Dermis blood vessel endothelial cell (primary cell): Measurements from ENCODE around the gene ZFAND2A. TPM values are rescaled to one million over a fixed set of nuclear protein-coding genes. Genes with fewer than 3 reads are reported as not detected.
A peak's percentile ranks its signal among the peaks of the same experiment; 100 is the strongest.
"Not testable (repeated sequence)": the region's sequence is repeated elsewhere in the genome, so short reads cannot be mapped to it uniquely, and the experiment has no call there.

Experiments used
- DNase-seq: peaks from one replicate; pipeline ENCODE4 v3.0.0; 2010
- total RNA-seq: library from RNA; depleted of rRNA; stranded (reverse); fragments of >200 nt; gene quantifications from 2 replicates; pipeline ENCODE4 v1.2.3, GENCODE V29; 2014

ZFAND2A gene
- total RNA-seq, 1 donor from 2014 or later, result 27.7 TPM

DNA sequence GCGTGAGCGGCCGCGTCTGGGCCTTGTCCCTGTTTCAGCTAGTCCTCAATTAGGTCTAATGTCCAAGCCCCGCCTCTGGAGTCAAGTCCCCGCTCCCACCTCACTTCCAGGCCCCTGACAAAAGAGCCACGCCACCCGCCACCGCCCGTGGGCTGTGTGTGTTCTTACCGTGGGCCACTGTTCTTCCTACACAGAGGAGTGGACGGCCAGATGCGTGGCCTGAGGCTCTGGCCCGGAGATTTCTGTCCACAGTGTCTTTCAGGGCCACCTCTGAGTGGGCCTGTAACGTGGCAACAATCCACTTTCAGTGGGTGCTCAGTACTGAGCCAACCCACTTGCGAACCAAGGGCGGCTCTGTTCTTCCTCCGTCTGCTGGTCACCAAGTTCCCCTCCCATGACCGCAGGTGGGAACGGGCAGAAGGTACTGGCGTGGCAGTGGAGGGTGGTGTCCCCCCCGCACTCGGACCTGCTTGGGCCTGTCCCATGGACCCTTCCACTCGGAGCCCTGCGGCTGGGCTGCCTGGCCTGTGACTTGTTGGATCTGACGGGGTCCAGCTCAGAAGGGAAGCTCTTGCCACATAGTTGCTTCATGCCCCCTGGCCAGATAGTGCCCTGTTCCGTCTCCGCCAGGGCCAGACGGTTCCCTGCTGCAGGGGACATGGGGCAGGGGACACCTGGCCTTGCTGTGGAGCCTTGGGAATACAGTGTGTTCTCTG lies 15.0 kb upstream of the ZFAND2A start:
- no peak for DNase-seq

- no peak for DNase-seq
Observed at GRCh38 chr7:1174002-1174401, 14.0 kb upstream of the ZFAND2A start.

DNA sequence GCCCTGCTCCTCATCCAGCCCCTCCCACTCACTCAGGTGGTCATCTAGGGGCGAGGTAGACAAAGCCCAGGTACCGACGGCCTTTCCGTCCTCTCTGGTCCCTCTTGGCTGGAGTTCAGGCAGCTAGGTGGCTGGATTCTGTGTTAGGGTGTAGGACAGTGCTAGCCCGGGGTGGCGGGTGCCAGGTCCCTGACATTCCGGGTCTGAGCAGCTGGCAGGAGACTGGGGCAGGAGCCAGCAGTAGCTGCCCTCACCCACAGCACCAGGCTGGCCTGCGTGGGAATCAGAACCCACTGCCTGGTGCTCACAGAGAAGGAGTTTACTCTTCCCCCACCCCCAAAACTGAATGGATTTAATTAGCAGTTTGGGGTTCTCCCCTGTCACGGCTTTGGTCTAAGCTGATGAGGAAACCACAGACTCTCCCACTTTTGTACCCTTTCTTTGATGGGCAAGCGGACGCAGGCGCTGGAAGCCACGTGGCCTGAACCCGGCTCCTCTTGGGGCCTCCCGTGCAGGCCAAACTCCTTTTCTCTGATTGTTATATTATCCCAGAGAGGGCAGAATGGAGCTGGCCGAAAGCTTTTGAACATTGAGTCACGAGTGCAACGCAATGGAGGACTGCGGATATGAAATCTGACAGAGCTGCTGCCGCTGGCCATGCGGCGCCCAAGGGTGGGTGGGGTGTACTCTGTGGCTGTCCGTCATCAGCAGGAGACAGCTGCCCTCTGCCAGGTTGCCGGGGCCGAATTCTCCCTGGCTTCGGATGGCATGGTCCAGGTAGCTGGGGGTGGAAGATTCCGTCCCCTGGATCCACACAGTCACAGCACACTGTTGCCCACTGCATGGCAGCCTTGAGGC lies 12.9 kb upstream of the ZFAND2A start:
- no peak for DNase-seq

- not testable (repeated sequence) for DNase-seq
Observed at GRCh38 chr7:1171516-1171915, 11.5 kb upstream of the ZFAND2A start.

DNA sequence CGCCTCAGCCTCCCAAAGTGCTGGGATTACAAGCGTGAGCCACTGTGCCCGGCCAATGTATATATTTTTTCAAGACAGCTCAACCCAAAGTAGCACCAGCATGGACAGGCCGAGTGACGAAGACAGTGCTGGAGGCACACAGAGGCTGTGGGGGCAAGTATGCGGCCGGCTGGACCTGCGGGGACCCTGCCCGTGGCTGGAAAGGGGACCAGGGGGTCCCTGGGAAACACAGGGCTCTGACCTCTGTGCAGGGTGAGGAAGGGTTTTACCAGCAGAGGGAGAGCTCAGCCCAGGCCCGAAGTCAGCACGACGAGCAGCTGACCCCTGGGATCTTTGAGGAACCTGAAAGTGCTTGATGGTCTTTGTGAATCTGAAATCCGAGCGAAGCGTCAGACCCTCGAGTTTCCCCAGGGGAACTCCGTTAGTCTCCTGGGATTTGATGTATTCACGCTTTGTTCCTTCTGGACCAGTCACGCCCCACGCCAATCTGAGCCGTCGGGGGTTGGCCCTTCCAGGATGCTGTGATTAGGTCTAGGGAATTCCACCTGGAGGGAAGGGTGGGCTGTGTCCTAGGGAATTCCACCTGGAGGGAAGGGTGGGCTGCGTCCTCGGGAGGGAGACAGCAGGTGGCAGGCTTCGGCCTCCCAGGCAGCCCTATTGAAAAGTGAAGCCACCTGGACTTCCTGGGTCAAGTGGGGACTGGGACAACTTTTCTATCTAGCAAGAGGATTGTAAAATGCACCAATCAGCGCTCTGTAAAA lies 10.9 kb upstream of the ZFAND2A start:
- no peak for DNase-seq

DNA sequence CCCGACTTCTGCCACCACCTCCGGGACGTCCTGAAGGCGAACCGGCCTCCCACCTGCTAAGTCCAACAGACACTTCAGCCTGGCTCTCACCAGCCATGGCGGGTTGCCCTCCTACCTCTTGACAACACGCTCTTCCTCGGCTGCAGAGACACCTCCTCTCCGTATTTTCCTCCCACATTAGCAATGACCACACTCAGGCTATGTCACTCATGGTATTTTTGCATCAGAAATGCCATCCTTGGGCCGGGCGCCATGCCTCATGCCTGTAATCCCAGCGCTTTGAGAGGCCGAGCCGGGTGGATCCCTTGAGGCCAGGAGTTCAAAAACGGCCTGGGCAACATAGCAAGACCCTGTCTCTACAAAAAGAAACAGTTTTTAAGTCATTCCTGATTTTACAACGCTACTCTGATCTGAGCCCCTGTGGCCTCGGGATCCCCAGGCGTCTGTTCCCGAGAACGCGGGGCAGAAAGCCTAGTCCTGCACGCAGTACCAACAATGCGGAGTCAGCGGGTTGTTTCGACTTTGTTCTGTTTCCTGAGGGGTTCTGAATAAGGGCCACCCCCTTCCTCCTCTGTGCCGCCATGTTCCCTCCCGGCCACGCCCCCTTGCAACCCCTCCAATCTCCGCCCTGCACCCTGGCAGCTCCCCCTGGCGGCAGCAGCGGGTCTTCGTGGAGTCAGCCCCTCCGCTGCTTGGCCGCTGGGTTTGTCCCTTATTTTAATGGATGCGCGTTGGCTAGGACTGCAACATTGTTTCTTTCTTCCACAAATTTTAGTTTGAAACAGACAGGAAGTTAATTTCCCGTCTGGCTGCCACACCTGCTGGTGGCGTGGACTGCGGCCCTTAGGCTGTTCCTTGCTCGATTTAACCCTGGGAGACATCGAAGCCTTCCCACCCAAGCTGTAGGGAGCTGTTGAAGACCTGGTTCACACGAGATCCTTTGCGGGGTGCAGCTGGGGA lies 9.7 kb upstream of the ZFAND2A start:
- DNase-seq, result peak; percentile 94

DNA sequence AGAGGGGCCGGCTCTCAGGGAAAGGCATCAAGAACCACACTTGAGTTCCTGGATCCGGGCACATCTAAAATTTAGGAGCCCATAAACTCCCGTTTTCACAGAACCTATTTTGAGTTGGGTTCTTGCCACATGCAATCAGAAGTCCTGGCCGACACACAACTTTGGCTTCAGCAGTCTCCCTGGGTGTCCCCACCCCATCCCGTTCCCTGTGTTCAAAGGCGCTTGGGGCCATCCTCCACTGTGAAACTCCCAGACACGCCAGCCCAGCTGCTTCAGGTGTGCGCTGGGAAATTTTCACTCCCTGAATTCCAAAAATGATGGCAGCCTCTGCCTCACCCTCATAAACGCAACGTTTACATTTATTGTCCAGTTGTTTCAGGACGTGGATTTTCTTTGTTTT lies 8.4 kb upstream of the ZFAND2A start:
- DNase-seq, result no peak

GRCh38 chr7:1164436-1164835 lies 4.4 kb upstream of the ZFAND2A start:
- no peak for DNase-seq

GRCh38 chr7:1163121-1163520 lies 3.1 kb upstream of the ZFAND2A start:
- no peak for DNase-seq

DNA sequence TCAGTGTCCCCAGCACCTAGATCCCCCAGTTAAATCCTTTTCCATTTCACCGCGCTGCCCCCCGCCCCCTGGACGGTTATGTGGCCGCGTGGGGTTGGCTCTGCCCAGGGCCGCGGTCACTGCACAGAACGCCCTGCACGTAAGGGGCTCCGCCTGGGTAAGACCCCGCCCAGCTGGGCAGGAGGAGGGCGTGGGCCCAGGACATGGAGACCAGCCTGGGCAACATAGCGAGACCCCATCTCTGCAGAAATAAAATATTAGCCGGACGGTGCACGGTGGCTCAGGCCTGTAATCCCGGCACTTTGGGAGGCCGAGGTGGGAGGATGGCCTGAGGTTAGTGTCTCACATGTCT lies 650 bp upstream of the ZFAND2A start:
- DNase-seq, result peak; percentile 25

GRCh38 chr7:1159231-1159630 lies 765 bp downstream of the ZFAND2A start:
- DNase-seq, result not testable (repeated sequence)

GRCh38 chr7:1158203-1159126 lies 1.5 kb downstream of the ZFAND2A start:
- DNase-seq, result no peak

GRCh38 chr7:1156782-1157535 lies 3.0 kb downstream of the ZFAND2A start:
- DNase-seq, result peak; percentile 66

GRCh38 chr7:1155818-1156781 lies 3.9 kb downstream of the ZFAND2A start:
- not testable (repeated sequence) for DNase-seq

GRCh38 chr7:1154172-1154739 lies 5.7 kb downstream of the ZFAND2A start:
- no peak for DNase-seq

GRCh38 chr7:1152492-1152891 lies 7.5 kb downstream of the ZFAND2A start:
- DNase-seq, result no peak

DNA sequence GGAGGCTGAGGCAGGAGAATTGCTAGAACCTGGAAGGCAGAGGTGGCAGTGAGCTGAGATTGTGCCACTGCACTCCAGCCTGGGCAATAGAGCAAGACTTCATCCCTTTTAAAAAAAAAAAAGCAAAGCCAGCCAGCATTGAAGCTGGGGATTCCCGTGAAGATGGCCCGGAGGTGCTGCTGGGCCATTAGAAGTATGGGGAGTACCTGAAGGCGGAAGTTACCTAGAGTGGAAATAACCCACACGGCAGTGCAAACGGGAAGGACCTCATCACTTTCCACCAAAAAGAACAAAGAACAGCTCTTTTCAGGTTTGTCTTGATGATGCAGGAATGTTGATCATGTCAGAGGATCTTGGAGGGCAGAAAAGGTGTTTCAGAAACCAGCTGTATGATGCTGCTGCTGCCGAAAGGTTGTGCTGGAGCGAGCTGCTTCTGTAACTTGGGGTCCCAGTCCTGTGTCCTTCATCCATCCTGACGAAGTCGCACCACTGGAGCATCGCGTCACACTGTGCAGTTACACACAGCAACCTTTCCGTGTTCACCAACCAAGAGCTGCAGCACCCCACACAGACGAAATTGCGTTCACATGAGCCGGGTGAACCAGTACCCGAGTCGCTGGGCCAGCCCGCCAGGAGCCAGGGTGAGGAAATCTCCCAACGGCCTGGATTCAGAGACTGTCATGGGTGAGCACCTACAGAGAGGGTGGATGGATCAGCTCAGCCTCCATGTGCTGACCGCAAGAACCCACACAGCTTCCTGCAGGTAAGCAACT lies 8.2 kb downstream of the ZFAND2A start:
- DNase-seq, result no peak

DNA sequence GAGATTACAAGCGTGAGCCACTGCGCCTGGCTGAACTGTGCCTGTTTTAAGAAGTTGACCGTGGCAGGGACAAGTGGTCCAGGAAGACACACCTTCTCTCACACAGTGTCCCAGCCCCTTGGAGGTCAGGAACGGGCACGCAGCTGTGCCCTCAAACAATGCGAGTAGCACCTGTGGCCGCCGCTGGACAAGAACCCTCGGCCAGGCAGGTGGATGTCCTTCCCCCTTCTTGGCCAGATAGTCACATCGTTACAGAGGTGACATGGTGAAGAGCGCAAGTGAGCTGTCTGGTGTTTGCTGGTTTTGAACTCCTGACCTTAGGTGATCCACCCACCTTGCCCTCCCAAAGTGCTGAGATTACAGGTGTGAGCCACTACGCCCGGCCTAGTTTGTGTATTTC lies 8.8 kb downstream of the ZFAND2A start:
- no peak for DNase-seq
